Gastroesophageal sphincter (tissue), 4 donors: ENCODE data around the gene CD2. TPM values are rescaled to one million over a fixed set of nuclear protein-coding genes. Genes with fewer than 3 reads are reported as not detected.

Experiments
- ATAC-seq: fragments of 150-250 bp; one replicate; pipeline ENCODE4 v1.9.1; 2016; ENCODE audit warnings: mild to moderate bottlenecking, moderate library complexity
- H3K27ac ChIP-seq, 4 donors: fragments of 200-600 bp; sonication (generic) in 3 of 4; 1 replicate in 3 of 4; 2 replicates in 1 of 4; pipeline ENCODE4 v1.5.1; 2016 to 2019
- H3K27me3 ChIP-seq: fragments of 200-600 bp; sonication (generic); one replicate; pipeline ENCODE4 v1.5.1; 2019
- H3K36me3 ChIP-seq, 2 donors: fragments of 200-600 bp; sonication (generic); one replicate each; pipeline ENCODE4 v1.5.1; 2019; ENCODE audit warnings: control low read depth in 1 of 2
- H3K4me1 ChIP-seq, 3 donors: fragments of 200-600 bp; sonication (generic); 1 replicate in 2 of 3; 2 replicates in 1 of 3; pipeline ENCODE4 v1.5.1; 2016 to 2019; ENCODE audit warnings: control low read depth in 2 of 3
- H3K4me3 ChIP-seq, 2 donors: fragments of 200-600 bp; sonication (generic); one replicate each; pipeline ENCODE4 v1.5.1; 2019; ENCODE audit warnings: mild to moderate bottlenecking in 1 of 2, moderate library complexity in 1 of 2
- H3K9me3 ChIP-seq, 3 donors: fragments of 200-600 bp; sonication (generic); one replicate each; pipeline ENCODE4 v1.5.1; 2017 to 2019; ENCODE audit warnings: control low read depth in 2 of 3
- EP300 ChIP-seq: sonication (generic); formaldehyde crosslinking; IDR thresholded peaks from one replicate; pipeline ENCODE4 v1.6.1; 2017; ENCODE audit warnings: antibody characterized with exemption, mild to moderate bottlenecking
- POLR2A ChIP-seq, 2 donors: fragments of 450-650 bp; IDR thresholded peaks; one replicate each; pipeline ENCODE4 v1.6.1; 2017; ENCODE audit warnings: antibody characterized with exemption in 2 of 2, mild to moderate bottlenecking in 2 of 2, moderate library complexity in 1 of 2
- POLR2AphosphoS5 ChIP-seq: sonication (generic); formaldehyde crosslinking; IDR thresholded peaks from one replicate; pipeline ENCODE4 v1.6.1; 2017; ENCODE audit warnings: antibody characterized with exemption
- WGBS, 2 donors: methylation state at CpG; one replicate each; pipeline ENCODE4 v1.1.5; 2018; ENCODE audit warnings: low coverage in 1 of 2; 5-methylcytosine and 5-hydroxymethylcytosine counted together
- total RNA-seq, 4 donors: library from RNA; depleted of rRNA; stranded (reverse); fragments of >200 nt; gene quantifications; one replicate each; pipeline ENCODE4 v1.1.0, GENCODE V29; 2016
- TF ChIP-seq, protein P1 (sequence below), 4 experiments: fragments of 200-600 bp in 2 of 4; fragments of 450-650 bp in 2 of 4; sonication (generic) in 1 of 4; IDR thresholded peaks; one replicate each; pipeline ENCODE4 v1.5.1; 2017 to 2019; ENCODE audit warnings: antibody characterized with exemption in 4 of 4, mild to moderate bottlenecking in 2 of 4, moderate library complexity in 2 of 4

CD2 gene
- total RNA-seq, 4 donors from 2014 or later: 1.1 to 1.8 (median 1.2) TPM; not detected in 1

DNA sequence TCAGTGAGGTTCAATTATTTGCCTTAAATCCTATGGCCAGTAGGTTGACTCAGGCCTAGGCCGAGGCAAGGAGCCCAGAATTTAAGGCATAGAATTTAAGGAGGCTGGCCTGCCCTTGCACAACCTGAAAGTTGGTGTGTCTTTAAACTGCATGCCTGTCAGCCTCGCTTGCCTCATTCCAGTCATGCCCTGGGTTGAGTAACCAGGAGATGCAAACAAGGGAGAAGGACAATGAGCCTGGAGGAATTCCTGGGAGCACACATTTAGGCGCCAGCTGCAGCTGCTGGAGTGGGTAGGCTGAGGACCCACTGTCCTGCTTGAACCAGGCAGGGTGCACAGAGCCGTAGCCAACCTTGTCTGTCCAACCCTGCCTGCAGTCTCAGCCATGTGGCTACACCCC, 11.7 kb downstream of the CD2 start:
- Histone ChIP-seq H3K36me3 (no peaks in the 10 kb centered on the region), H3K9me3 (peaks cover 0 to 7% (median 0%) of the 10 kb centered on the region in 3 donors), H3K27me3 (no peaks in the 10 kb centered on the region), H3K4me3 (no peak overlapping the region), H3K27ac (no peak overlapping the region), H3K4me1 (no peaks in the 10 kb centered on the region)
- WGBS, 2 donors: 90% methylated on average over 2 of the region's 4 CpGs; no CpG with 5 or more reads in 1 of the 2 donors
- ATAC-seq: no peak
- TF ChIP-seq POLR2A (IDR thresholded peaks at IDR 0.05): no peak
- TF ChIP-seq, protein P1, sequence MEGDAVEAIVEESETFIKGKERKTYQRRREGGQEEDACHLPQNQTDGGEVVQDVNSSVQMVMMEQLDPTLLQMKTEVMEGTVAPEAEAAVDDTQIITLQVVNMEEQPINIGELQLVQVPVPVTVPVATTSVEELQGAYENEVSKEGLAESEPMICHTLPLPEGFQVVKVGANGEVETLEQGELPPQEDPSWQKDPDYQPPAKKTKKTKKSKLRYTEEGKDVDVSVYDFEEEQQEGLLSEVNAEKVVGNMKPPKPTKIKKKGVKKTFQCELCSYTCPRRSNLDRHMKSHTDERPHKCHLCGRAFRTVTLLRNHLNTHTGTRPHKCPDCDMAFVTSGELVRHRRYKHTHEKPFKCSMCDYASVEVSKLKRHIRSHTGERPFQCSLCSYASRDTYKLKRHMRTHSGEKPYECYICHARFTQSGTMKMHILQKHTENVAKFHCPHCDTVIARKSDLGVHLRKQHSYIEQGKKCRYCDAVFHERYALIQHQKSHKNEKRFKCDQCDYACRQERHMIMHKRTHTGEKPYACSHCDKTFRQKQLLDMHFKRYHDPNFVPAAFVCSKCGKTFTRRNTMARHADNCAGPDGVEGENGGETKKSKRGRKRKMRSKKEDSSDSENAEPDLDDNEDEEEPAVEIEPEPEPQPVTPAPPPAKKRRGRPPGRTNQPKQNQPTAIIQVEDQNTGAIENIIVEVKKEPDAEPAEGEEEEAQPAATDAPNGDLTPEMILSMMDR (IDR thresholded peaks at IDR 0.05): no peak
- no peak for TF ChIP-seq EP300
- TF ChIP-seq POLR2AphosphoS5: no peak

DNA sequence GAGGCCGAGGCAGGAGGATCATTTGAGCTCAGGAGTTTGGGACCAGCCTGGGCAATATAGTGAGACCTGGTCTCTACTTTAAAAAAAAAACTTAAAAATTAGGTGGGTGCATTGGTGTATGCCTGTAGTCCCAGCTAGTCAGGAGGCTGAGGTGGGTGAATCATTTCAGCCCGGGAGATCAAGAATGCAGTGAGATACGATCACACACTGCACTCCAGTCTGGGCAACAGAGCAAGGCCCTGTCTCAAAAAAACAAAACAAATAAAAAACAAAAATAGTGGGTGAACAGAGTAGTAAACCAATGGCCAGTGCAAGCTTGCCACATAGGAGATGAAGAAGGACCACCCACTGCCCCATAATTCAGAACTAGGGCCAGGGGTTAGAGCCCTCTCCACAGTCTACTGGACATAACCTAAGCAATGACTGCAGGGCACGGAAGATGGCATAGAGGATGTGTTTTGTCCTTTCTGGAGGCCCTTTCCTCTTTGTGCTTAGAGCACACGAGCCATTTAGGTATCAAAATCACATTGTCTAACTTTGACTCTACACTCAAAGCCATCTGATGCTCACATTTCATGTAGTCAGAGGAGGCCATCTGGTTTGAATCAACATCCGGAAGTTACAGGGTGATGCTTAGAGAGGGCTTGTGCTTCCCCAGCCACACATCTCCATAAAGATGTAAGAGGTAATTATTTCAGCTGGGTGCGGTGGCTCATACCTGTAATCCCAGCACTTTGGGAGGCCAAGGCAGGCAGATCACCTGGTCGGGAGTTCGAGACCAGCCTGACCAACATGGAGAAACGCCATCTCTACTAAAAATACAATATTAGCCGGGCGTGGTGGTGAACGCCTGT, 12.6 kb downstream of the CD2 start:
- ATAC-seq: no peak
- no peak for TF ChIP-seq POLR2A (IDR thresholded peaks at IDR 0.05)
- TF ChIP-seq POLR2AphosphoS5: no peak
- TF ChIP-seq, protein P1 (IDR thresholded peaks at IDR 0.05): no peak
- TF ChIP-seq EP300: no peak
- no peaks in the 10 kb centered on the region for H3K9me3 ChIP-seq
- H3K36me3 ChIP-seq: no peaks in the 10 kb centered on the region
- no peak overlapping the region for H3K27ac ChIP-seq
- 86 to 96% methylated on average over 4 to 8 of the region's 13 CpGs for WGBS, 2 donors
- no peaks in the 10 kb centered on the region for H3K4me1 ChIP-seq
- H3K4me3 ChIP-seq: no peak overlapping the region
- no peaks in the 10 kb centered on the region for H3K27me3 ChIP-seq

DNA sequence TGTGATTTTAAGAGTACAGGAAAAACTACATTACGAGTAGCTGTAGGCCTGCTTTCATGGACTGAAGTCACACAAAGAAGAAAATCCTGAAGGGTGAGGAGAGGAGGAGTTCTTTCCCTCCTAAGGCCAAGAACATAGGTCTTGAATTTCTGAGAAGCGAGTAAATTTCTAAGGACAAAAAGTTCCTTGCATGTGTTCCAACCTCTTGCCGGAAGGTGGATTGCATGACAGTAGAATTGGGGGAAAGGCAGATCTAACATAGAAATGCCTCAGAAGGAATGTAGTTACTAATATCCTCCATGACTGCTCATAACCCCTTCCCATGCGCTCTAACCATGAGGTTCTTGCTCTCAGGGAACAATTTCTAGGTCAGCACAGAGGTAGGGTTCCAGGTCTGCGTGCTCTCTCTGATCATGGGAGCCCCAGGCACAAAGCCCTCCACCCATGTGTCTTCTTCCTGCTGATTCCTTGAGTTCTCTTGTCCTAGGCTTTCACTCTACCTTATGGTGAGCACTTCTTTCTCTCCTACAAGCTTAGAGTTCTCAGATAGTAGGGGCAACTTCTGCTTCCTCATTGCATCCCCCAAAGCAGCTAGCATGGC, 13.7 kb downstream of the CD2 start:
- H3K4me3 ChIP-seq: no peak overlapping the region
- H3K9me3 ChIP-seq: no peaks in the 10 kb centered on the region
- 72 to 91% methylated on average over 2 to 5 of the region's 5 CpGs for WGBS, 2 donors
- H3K27ac ChIP-seq: no peak overlapping the region
- H3K27me3 ChIP-seq: no peaks in the 10 kb centered on the region
- ATAC-seq: no peak
- H3K4me1 ChIP-seq: no peaks in the 10 kb centered on the region
- TF ChIP-seq POLR2A (IDR thresholded peaks at IDR 0.05) (no peak), POLR2AphosphoS5 (no peak), EP300 (no peak)
- TF ChIP-seq, protein P1 (IDR thresholded peaks at IDR 0.05): no peak
- H3K36me3 ChIP-seq: no peaks in the 10 kb centered on the region

DNA sequence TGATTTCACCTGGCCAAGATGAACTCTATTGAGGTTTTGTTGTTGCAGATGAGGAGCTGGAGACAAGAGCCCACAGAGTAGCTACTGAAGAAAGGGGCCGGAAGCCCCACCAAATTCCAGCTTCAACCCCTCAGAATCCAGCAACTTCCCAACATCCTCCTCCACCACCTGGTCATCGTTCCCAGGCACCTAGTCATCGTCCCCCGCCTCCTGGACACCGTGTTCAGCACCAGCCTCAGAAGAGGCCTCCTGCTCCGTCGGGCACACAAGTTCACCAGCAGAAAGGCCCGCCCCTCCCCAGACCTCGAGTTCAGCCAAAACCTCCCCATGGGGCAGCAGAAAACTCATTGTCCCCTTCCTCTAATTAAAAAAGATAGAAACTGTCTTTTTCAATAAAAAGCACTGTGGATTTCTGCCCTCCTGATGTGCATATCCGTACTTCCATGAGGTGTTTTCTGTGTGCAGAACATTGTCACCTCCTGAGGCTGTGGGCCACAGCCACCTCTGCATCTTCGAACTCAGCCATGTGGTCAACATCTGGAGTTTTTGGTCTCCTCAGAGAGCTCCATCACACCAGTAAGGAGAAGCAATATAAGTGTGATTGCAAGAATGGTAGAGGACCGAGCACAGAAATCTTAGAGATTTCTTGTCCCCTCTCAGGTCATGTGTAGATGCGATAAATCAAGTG, 14.3 kb downstream of the CD2 start:
- Histone ChIP-seq H3K36me3 (no peaks in the 10 kb centered on the region), H3K4me1 (no peaks in the 10 kb centered on the region), H3K27me3 (no peaks in the 10 kb centered on the region), H3K9me3 (no peaks in the 10 kb centered on the region), H3K4me3 (no peak overlapping the region), H3K27ac (no peak overlapping the region)
- ATAC-seq: no peak
- WGBS, 2 donors: 86 to 90% methylated on average over 8 to 9 of the region's 13 CpGs
- TF ChIP-seq, protein P1 (IDR thresholded peaks at IDR 0.05): no peak
- no peak for TF ChIP-seq POLR2AphosphoS5
